SK-N-SH treated with all-trans-retinoic acid at 6 μM for 48 hours (cell line): ENCODE results near the gene POLR1D.

Experiments used
- ATAC-seq: fragments of 200-7000 bp; cut with Tn5 transposase; 3 replicates; pipeline ENCODE4 v1.9.1; 2020; ENCODE audit warnings: mild to moderate bottlenecking, moderate library complexity
- ARNTL ChIP-seq: fragments of 450-650 bp; formaldehyde crosslinking; IDR thresholded peaks from 2 replicates; pipeline ENCODE4 v1.5.0; 2020; ENCODE audit warnings: low read depth, mild to moderate bottlenecking, moderate library complexity, borderline replicate concordance
- BACH2 ChIP-seq: fragments of 250-450 bp; sonication (Bioruptor Pico); IDR thresholded peaks from 2 replicates; pipeline ENCODE4 v1.9.0; 2021; ENCODE audit warnings: mild to moderate bottlenecking, borderline replicate concordance
- CREB5 ChIP-seq: fragments of 250-450 bp; sonication (Bioruptor Pico); IDR thresholded peaks from 2 replicates; pipeline ENCODE4 v1.5.1; 2020; ENCODE audit warnings: low read depth, mild to moderate bottlenecking, moderate library complexity
- CSDC2 ChIP-seq: fragments of 250-450 bp; sonication (Bioruptor Pico); IDR thresholded peaks from 2 replicates; pipeline ENCODE4 v1.5.0; 2020; ENCODE audit warnings: mild to moderate bottlenecking, moderate library complexity
- ESRRG ChIP-seq: fragments of 250-450 bp; sonication (Bioruptor Pico); IDR thresholded peaks from 2 replicates; pipeline ENCODE4 v1.6.1; 2021; ENCODE audit warnings: mild to moderate bottlenecking
- GLIS3 ChIP-seq: fragments of 250-450 bp; sonication (Bioruptor Pico); IDR thresholded peaks from 2 replicates; pipeline ENCODE4 v1.5.0; 2020; ENCODE audit warnings: mild to moderate bottlenecking, moderate library complexity
- ISL1 ChIP-seq: fragments of 250-450 bp; sonication (Bioruptor Pico); IDR thresholded peaks from 2 replicates; pipeline ENCODE4 v2.1.2; 2022; ENCODE audit warnings: mild to moderate bottlenecking, moderate library complexity
- OSR1 ChIP-seq: fragments of 250-450 bp; sonication (Bioruptor Pico); IDR thresholded peaks from 2 replicates; pipeline ENCODE4 v1.8.0; 2022; ENCODE audit warnings: moderate library complexity, mild to moderate bottlenecking, inconsistent platforms
- PATZ1 ChIP-seq: fragments of 250-450 bp; sonication (Bioruptor Pico); IDR thresholded peaks from 2 replicates; pipeline ENCODE4 v1.8.0; 2020; ENCODE audit warnings: mild to moderate bottlenecking, moderate library complexity, borderline replicate concordance
- RARB ChIP-seq: fragments of 250-450 bp; sonication (Bioruptor Pico); IDR thresholded peaks from 2 replicates; pipeline ENCODE4 v1.8.0; 2021; ENCODE audit warnings: mild to moderate bottlenecking, moderate library complexity
- TCF4 ChIP-seq: fragments of 250-450 bp; sonication (Bioruptor Pico); IDR thresholded peaks from 2 replicates; pipeline ENCODE4 v1.8.0; 2021; ENCODE audit warnings: mild to moderate bottlenecking, moderate library complexity, borderline replicate concordance
- TOX ChIP-seq: fragments of 250-450 bp; sonication (Bioruptor Pico); IDR thresholded peaks from 2 replicates; pipeline ENCODE4 v1.8.0; 2021; ENCODE audit warnings: mild to moderate bottlenecking, moderate library complexity, borderline replicate concordance
- ZC3H10 ChIP-seq: fragments of 250-450 bp; sonication (Bioruptor Pico); IDR thresholded peaks from 2 replicates; pipeline ENCODE4 v1.5.1; 2021; ENCODE audit warnings: mild to moderate bottlenecking, moderate library complexity
- ZFP3 ChIP-seq: fragments of 250-450 bp; sonication (Bioruptor Pico); IDR thresholded peaks from 2 replicates; pipeline ENCODE4 v1.5.0; 2020; ENCODE audit warnings: mild to moderate bottlenecking, moderate library complexity
- ZNF565 ChIP-seq: fragments of 450-650 bp; formaldehyde crosslinking; conservative IDR thresholded peaks from 2 replicates; pipeline ENCODE4 v1.5.0; 2020; ENCODE audit warnings: low read depth, mild to moderate bottlenecking, moderate library complexity
- ZNF70 ChIP-seq: fragments of 450-650 bp; formaldehyde crosslinking; IDR thresholded peaks from 2 replicates; pipeline ENCODE4 v1.5.0; 2020; ENCODE audit warnings: mild to moderate bottlenecking, moderate library complexity
- ZNF8 ChIP-seq: fragments of 450-650 bp; formaldehyde crosslinking; IDR thresholded peaks from 2 replicates; pipeline ENCODE4 v1.5.0; 2020; ENCODE audit warnings: mild to moderate bottlenecking, moderate library complexity
- TF ChIP-seq, protein P1 (sequence below): fragments of 250-450 bp; sonication (Bioruptor Pico); IDR thresholded peaks from 2 replicates; pipeline ENCODE4 v1.8.0; 2021; ENCODE audit warnings: low read depth, mild to moderate bottlenecking, moderate library complexity, borderline replicate concordance
- TF ChIP-seq, protein P2 (sequence below): fragments of 250-450 bp; sonication (Bioruptor Pico); IDR thresholded peaks from 2 replicates; pipeline ENCODE4 v1.5.1; 2021; ENCODE audit warnings: mild to moderate bottlenecking, moderate library complexity
- TF ChIP-seq, protein P3 (sequence below): fragments of 250-450 bp; sonication (Bioruptor Pico); IDR thresholded peaks from 2 replicates; pipeline ENCODE4 v1.5.0; 2020; ENCODE audit warnings: mild to moderate bottlenecking, moderate library complexity

The POLR1D gene

DNA sequence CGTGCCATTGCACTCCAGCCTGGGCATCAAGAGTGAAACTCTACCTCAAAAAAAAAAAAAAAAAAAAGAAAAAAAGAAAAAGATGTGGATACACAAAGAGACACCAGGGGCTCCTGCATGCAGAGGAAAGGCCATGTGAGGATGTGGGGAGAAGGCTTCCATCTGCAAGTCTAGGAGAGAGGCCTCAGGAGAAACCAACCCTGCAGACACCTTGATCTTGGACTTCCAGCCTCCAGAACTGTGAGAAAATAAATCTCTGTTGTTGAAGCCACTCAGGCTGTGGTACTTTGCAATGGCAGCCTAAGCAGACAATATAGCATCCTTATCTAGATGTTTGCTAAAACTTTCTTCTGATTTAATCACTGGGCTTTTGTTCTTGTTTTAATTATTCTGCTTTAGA lies 50.3 kb downstream of the POLR1D start:
- ATAC-seq = no peak
- no peak for TF ChIP-seq BACH2 (CRISPR knock-in tag)
- TF ChIP-seq ISL1 = no peak
- no peak for TF ChIP-seq ZNF70 (CRISPR knock-in tag)
- no peak for TF ChIP-seq CREB5
- TF ChIP-seq, protein P1, sequence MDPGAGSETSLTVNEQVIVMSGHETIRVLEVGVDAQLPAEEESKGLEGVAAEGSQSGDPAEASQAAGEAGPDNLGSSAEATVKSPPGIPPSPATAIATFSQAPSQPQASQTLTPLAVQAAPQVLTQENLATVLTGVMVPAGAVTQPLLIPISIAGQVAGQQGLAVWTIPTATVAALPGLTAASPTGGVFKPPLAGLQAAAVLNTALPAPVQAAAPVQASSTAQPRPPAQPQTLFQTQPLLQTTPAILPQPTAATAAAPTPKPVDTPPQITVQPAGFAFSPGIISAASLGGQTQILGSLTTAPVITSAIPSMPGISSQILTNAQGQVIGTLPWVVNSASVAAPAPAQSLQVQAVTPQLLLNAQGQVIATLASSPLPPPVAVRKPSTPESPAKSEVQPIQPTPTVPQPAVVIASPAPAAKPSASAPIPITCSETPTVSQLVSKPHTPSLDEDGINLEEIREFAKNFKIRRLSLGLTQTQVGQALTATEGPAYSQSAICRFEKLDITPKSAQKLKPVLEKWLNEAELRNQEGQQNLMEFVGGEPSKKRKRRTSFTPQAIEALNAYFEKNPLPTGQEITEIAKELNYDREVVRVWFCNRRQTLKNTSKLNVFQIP (CRISPR knock-in tag) = no peak
- TF ChIP-seq OSR1 (CRISPR knock-in tag) = no peak
- TF ChIP-seq, protein P2, sequence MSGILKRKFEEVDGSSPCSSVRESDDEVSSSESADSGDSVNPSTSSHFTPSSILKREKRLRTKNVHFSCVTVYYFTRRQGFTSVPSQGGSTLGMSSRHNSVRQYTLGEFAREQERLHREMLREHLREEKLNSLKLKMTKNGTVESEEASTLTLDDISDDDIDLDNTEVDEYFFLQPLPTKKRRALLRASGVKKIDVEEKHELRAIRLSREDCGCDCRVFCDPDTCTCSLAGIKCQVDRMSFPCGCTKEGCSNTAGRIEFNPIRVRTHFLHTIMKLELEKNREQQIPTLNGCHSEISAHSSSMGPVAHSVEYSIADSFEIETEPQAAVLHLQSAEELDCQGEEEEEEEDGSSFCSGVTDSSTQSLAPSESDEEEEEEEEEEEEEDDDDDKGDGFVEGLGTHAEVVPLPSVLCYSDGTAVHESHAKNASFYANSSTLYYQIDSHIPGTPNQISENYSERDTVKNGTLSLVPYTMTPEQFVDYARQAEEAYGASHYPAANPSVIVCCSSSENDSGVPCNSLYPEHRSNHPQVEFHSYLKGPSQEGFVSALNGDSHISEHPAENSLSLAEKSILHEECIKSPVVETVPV = no peak
- no peak for TF ChIP-seq ZNF565 (CRISPR knock-in tag)
- TF ChIP-seq RARB (CRISPR knock-in tag) = no peak
- TF ChIP-seq TCF4 = no peak
- no peak for TF ChIP-seq GLIS3 (CRISPR knock-in tag)
- TF ChIP-seq PATZ1 = no peak
- no peak for TF ChIP-seq ZFP3 (CRISPR knock-in tag)
- TF ChIP-seq ESRRG (CRISPR knock-in tag) = no peak
- TF ChIP-seq TOX (CRISPR knock-in tag) = no peak
- TF ChIP-seq ARNTL (CRISPR knock-in tag) = no peak
- TF ChIP-seq ZC3H10 (CRISPR knock-in tag) = no peak
- TF ChIP-seq, protein P3, sequence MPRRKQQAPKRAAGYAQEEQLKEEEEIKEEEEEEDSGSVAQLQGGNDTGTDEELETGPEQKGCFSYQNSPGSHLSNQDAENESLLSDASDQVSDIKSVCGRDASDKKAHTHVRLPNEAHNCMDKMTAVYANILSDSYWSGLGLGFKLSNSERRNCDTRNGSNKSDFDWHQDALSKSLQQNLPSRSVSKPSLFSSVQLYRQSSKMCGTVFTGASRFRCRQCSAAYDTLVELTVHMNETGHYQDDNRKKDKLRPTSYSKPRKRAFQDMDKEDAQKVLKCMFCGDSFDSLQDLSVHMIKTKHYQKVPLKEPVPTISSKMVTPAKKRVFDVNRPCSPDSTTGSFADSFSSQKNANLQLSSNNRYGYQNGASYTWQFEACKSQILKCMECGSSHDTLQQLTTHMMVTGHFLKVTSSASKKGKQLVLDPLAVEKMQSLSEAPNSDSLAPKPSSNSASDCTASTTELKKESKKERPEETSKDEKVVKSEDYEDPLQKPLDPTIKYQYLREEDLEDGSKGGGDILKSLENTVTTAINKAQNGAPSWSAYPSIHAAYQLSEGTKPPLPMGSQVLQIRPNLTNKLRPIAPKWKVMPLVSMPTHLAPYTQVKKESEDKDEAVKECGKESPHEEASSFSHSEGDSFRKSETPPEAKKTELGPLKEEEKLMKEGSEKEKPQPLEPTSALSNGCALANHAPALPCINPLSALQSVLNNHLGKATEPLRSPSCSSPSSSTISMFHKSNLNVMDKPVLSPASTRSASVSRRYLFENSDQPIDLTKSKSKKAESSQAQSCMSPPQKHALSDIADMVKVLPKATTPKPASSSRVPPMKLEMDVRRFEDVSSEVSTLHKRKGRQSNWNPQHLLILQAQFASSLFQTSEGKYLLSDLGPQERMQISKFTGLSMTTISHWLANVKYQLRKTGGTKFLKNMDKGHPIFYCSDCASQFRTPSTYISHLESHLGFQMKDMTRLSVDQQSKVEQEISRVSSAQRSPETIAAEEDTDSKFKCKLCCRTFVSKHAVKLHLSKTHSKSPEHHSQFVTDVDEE (CRISPR knock-in tag) = no peak
- TF ChIP-seq CSDC2 (CRISPR knock-in tag) = no peak
- no peak for TF ChIP-seq ZNF8 (CRISPR knock-in tag)
